ENCODE measurements around the gene SEMA6A.

DNA sequence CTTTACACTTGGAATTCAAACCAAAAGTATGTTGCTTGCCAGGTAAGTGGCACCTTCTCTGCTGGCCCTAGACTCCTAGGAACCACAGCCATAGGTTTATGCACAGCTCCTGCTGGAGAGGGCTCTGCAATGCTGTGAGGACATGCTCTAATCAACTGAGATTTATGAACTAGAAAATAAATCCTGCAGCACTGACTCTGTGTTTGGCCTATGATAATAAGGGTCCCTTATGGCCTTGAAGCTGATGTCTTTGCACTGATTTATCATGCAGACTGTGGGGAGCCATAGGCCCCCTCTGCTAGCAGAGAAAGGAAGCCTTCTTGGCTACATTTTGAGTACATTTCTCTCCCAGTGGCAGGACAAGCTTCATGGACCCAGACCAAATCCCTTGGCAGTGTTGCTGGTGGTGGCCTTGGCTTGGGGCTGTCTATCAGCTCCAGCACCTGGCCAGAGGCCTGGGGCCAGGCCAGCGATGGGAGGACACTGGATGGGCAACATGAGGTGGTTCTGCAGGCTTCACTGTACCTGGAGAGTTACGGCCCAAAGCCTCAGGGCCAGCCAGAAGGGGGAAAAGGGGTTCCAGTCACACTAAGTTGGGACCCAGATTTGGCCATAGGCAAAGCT lies 178.0 kb downstream of the SEMA6A start:
- TF ChIP-seq, protein P1, sequence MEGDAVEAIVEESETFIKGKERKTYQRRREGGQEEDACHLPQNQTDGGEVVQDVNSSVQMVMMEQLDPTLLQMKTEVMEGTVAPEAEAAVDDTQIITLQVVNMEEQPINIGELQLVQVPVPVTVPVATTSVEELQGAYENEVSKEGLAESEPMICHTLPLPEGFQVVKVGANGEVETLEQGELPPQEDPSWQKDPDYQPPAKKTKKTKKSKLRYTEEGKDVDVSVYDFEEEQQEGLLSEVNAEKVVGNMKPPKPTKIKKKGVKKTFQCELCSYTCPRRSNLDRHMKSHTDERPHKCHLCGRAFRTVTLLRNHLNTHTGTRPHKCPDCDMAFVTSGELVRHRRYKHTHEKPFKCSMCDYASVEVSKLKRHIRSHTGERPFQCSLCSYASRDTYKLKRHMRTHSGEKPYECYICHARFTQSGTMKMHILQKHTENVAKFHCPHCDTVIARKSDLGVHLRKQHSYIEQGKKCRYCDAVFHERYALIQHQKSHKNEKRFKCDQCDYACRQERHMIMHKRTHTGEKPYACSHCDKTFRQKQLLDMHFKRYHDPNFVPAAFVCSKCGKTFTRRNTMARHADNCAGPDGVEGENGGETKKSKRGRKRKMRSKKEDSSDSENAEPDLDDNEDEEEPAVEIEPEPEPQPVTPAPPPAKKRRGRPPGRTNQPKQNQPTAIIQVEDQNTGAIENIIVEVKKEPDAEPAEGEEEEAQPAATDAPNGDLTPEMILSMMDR (IDR thresholded peaks at IDR 0.05), result no peak
- TF ChIP-seq CHD2 (IDR thresholded peaks at IDR 0.05; ENCODE audit: low read length, partially characterized antibody) (no peak), POLR2AphosphoS5 (IDR thresholded peaks at IDR 0.05; ENCODE audit: low read depth, low read length) (no peak), TEAD4 (IDR thresholded peaks at IDR 0.05; ENCODE audit: borderline replicate concordance, insufficient read depth) (no peak), MEF2A (IDR thresholded peaks at IDR 0.05; ENCODE audit: borderline replicate concordance, low read depth) (no peak), EZH2phosphoT487 (IDR thresholded peaks at IDR 0.05; ENCODE audit: borderline replicate concordance, low read depth) (no peak), YY1 (IDR thresholded peaks at IDR 0.05; ENCODE audit: low read depth) (no peak)
